Measurements from ENCODE around the gene RHOT2.

The RHOT2 gene

DNA sequence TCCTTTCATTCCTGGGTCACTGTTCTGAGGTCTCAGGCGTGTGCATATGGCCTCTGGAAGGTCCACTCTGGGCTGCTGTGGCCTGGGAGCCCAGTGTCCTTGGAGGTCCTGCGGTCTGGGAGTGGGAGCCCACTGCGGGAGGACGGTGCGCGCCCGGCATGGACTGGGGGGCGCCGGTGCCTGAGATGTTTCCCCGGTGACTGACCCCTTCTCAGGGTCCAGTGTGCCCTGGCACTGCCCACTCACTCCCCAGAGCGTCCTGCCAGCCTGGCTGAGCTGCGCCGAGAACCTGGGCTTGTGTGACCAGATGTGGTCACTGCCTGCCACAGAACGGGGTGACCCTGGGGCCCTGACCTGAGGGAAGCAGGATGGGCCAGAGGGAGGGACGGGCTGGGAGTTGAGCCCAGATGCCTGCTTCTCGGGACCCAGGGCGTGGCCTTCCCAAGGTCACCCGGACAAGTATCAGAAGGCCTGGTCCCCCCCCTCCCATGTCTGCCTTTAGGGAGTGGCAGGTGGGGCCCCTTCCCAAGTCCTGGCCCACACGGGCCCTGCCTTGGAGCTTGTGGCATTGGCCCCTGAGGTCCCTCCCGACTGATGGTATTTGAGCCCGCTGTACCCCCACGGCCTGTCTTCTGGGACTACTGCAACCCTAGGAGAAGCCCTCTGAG is 6.4 kb downstream of the RHOT2 start:
- no peaks in the 10 kb centered on the region for H3K27me3 ChIP-seq (ENCODE audit: control insufficient read depth, insufficient read depth, low read length)
- H3K36me3 ChIP-seq (ENCODE audit: control insufficient read depth, insufficient read depth, low read length): peaks cover 49% of the 10 kb centered on the region
- H3K9me3 ChIP-seq (ENCODE audit: control insufficient read depth, insufficient read depth, low read length): no peaks in the 10 kb centered on the region
- H3K4me1 ChIP-seq (ENCODE audit: control insufficient read depth, insufficient read depth, low read length): peaks cover 27% of the 10 kb centered on the region; the same call in 1 of the 2 replicates
- H3K4me3 ChIP-seq (ENCODE audit: low read depth, low read length): no peak overlapping the region; the same call in 1 of the 2 replicates
- no peak overlapping the region for H3K9ac ChIP-seq (ENCODE audit: low read depth, low read length)
- no peak overlapping the region for H3K27ac ChIP-seq (ENCODE audit: low read depth, low read length)

DNA sequence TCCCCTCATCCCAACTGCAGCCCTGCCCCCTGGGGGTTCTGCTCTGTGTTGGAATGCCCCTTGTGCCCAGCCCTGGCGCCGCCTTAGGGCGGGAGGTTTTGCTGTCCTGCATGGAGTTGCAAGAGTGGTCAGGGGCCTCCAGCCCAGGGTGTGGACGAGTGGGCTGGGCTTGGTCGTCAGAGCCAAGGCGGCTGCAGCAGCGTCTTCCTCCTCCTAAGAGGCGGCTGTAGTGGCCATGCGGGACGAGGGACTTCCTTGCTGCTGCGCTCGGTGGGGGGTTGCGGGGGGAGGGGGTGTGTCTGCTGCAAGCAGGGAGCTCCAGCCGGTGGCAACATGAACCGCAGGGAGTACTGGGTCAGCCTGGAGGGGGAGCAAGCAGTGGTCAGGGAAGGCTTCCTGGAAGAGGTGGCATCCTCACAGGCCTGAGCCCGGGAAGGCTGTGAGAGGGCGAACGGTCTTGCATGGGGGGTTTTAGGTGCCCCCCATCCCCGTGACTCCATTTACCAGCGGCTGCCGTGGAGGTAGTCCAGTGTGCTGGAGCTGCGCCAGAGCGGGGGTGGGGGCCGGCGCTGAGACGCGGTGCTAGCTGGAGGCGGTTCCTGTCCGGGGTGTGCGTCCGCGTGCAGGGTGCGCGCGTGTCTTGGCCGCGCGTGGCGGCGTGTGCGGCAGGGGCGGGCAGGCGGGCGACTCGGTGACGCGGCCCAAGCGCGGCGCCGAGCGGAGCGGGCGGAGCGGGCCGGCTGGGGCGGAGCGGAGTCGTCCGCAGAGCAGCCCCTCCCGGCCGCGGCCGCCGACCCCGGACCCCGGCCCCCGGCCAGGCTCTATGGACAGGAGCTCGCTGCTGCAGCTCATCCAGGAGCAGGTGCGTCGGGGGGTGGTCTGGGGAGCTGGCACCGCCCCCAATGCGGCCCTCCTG is 7.3 kb downstream of the RHOT2 start, which contains the start of gene RHBDL1:
TSS of gene RHBDL1 (plus strand) at position 704 of the 916 bp plus-strand sequence. CDS start at position 824, 120 bp downstream.
- Histone ChIP-seq H3K27me3 (ENCODE audit: control insufficient read depth, insufficient read depth, low read length) (no peaks in the 10 kb centered on the region), H3K9me3 (ENCODE audit: control insufficient read depth, insufficient read depth, low read length) (no peaks in the 10 kb centered on the region), H3K4me1 (ENCODE audit: control insufficient read depth, insufficient read depth, low read length) (peaks cover 27% of the 10 kb centered on the region; the same call in 1 of the 2 replicates), H3K27ac (ENCODE audit: low read depth, low read length) (no peak within 1 kb of the TSS), H3K9ac (ENCODE audit: low read depth, low read length) (no peak within 1 kb of the TSS), H3K36me3 (ENCODE audit: control insufficient read depth, insufficient read depth, low read length) (peaks cover 40% of the 10 kb centered on the region), H3K4me3 (ENCODE audit: low read depth, low read length) (peak within 1 kb of the TSS; percentile 67)

DNA sequence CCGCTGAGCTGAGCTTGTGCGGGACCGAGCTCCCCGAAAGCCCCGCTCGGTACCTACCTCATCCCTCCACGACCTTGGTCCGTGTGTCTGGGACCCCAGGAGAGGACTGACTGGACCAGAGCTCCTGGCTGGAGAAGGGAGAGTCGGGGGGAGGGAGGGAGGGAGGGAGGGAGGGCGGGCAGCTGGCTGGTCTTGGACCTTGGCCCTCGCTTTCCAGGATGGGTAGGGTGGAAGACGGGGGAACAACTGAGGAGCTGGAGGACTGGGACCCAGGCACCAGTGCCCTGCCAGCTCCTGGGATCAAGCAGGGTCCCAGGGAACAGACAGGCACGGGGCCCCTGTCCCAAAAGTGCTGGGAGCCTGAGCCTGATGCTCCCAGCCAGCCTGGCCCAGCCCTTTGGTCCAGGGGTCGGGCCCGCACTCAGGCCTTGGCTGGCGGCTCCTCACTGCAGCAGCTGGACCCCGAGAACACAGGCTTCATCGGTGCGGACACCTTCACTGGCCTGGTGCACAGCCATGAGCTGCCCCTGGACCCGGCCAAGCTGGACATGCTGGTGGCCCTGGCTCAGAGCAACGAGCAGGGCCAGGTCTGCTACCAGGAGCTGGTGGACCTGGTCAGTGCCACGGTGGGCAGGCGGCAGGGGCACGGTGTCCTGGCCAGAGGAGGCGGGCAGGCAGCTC is 8.1 kb downstream of the RHOT2 start:
- no peak overlapping the region for H3K9ac ChIP-seq (ENCODE audit: low read depth, low read length)
- H3K4me3 ChIP-seq (ENCODE audit: low read depth, low read length): peak overlapping the region; percentile 67; the same call in 1 of the 2 replicates
- H3K4me1 ChIP-seq (ENCODE audit: control insufficient read depth, insufficient read depth, low read length): peaks cover 28% of the 10 kb centered on the region; the same call in 1 of the 2 replicates
- H3K27ac ChIP-seq (ENCODE audit: low read depth, low read length): no peak overlapping the region
- no peaks in the 10 kb centered on the region for H3K27me3 ChIP-seq (ENCODE audit: control insufficient read depth, insufficient read depth, low read length)
- H3K9me3 ChIP-seq (ENCODE audit: control insufficient read depth, insufficient read depth, low read length): no peaks in the 10 kb centered on the region
- H3K36me3 ChIP-seq (ENCODE audit: control insufficient read depth, insufficient read depth, low read length): peaks cover 32% of the 10 kb centered on the region

DNA sequence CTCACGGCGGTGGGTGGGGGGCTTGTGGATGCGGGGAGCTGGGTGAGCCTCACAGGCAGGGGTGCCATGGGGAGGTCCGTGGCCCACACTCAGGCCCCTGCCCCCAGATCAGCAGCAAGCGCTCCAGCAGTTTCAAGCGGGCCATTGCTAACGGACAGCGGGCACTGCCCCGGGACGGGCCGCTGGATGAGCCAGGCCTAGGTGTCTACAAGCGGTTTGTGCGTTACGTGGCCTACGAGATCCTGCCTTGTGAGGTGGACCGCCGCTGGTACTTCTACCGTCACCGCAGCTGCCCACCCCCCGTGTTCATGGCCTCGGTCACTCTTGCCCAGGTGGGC is 8.6 kb downstream of the RHOT2 start:
- no peaks in the 10 kb centered on the region for H3K9me3 ChIP-seq (ENCODE audit: control insufficient read depth, insufficient read depth, low read length)
- H3K27ac ChIP-seq (ENCODE audit: low read depth, low read length): no peak overlapping the region
- no peak overlapping the region for H3K9ac ChIP-seq (ENCODE audit: low read depth, low read length)
- peaks cover 31% of the 10 kb centered on the region for H3K36me3 ChIP-seq (ENCODE audit: control insufficient read depth, insufficient read depth, low read length)
- H3K4me1 ChIP-seq (ENCODE audit: control insufficient read depth, insufficient read depth, low read length): peaks cover 33% of the 10 kb centered on the region
- no peaks in the 10 kb centered on the region for H3K27me3 ChIP-seq (ENCODE audit: control insufficient read depth, insufficient read depth, low read length)
- no peak overlapping the region for H3K4me3 ChIP-seq (ENCODE audit: low read depth, low read length)

DNA sequence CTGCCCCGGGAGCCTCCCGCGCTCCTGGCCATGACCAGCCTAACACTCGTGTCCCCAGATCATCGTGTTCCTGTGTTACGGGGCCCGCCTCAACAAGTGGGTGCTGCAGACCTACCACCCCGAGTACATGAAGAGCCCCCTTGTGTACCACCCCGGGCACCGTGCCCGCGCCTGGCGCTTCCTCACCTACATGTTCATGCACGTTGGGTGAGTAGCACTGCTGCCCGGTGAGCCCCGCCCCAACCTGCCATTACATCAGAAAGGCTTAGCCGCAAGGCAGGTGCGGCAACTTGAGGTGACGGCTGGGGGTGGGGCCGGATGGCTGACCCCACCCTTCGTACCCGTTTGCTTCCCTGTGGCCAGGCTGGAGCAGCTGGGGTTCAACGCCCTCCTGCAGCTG is 9.0 kb downstream of the RHOT2 start:
- H3K4me1 ChIP-seq (ENCODE audit: control insufficient read depth, insufficient read depth, low read length): peaks cover 34% of the 10 kb centered on the region
- H3K9ac ChIP-seq (ENCODE audit: low read depth, low read length): no peak overlapping the region
- no peak overlapping the region for H3K27ac ChIP-seq (ENCODE audit: low read depth, low read length)
- peak overlapping the region; percentile 1; the same call in 1 of the 2 replicates for H3K4me3 ChIP-seq (ENCODE audit: low read depth, low read length)
- no peaks in the 10 kb centered on the region for H3K27me3 ChIP-seq (ENCODE audit: control insufficient read depth, insufficient read depth, low read length)
- no peaks in the 10 kb centered on the region for H3K9me3 ChIP-seq (ENCODE audit: control insufficient read depth, insufficient read depth, low read length)
- peaks cover 31% of the 10 kb centered on the region for H3K36me3 ChIP-seq (ENCODE audit: control insufficient read depth, insufficient read depth, low read length)

DNA sequence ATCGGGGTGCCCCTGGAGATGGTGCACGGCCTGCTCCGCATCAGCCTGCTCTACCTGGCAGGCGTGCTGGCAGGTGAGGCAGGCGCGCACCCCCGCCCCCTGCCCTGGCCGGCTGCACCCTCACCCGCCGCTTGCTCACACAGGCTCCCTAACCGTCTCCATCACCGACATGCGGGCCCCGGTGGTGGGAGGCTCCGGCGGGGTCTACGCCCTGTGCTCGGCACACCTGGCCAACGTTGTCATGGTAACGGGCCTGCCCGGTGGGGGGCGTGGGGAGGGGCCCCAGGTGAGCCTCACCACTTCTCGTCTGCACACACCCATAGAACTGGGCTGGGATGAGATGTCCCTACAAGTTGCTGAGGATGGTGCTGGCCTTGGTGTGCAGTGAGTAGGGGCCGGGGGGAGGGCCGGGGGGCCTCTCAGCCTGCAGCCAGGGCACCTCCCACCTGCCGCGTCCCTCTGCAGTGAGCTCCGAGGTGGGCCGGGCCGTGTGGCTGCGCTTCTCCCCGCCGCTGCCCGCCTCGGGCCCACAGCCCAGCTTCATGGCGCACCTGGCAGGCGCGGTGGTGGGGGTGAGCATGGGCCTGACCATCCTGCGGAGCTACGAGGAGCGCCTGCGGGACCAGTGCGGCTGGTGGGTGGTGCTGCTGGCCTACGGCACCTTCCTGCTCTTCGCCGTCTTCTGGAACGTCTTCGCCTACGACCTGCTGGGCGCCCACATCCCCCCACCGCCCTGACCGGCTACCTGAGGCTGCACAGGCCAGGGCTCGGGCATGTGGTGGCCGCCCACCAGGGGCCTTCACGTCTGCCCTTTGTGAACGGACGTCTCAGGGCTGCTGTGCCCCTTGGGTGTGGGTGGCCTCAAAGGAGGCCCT is 9.6 kb downstream of the RHOT2 start:
- Histone ChIP-seq H3K27ac (ENCODE audit: low read depth, low read length) (no peak overlapping the region), H3K9me3 (ENCODE audit: control insufficient read depth, insufficient read depth, low read length) (no peaks in the 10 kb centered on the region), H3K4me3 (ENCODE audit: low read depth, low read length) (peak overlapping the region; percentile 1; the same call in 1 of the 2 replicates), H3K4me1 (ENCODE audit: control insufficient read depth, insufficient read depth, low read length) (peaks cover 34% of the 10 kb centered on the region), H3K9ac (ENCODE audit: low read depth, low read length) (no peak overlapping the region), H3K36me3 (ENCODE audit: control insufficient read depth, insufficient read depth, low read length) (peaks cover 31% of the 10 kb centered on the region), H3K27me3 (ENCODE audit: control insufficient read depth, insufficient read depth, low read length) (no peaks in the 10 kb centered on the region)

DNA sequence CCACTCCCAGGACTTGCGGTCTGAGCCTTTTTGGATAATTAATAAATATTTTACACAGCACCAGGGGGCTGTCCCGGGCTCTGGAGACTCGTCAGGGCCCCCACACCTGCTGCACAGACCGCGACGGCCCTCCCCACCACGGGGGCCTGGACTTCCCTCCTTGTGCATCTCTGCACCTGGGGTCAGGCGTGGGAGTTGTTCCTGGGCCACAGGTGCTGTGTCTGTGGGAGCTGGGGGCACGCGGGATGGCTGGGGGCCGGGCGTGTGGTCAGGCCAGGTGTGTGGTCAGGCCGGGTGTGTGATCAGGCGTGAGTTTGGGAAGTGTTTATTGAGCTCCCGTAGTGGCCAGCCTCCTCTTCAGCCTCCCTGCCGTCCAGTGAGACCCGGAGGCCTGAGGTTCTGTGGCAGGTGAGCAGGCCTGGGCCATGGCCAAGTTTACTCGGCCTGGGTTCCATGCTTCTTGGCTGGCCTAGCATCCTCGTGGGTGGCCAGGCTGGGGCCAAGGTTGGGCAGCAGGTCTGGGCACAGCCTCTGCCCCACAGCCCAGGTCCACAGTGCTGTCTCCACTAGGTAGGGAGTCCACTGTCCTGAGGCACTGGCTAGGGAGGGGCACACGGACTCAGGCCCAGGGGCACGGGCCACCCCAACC is 10.4 kb downstream of the RHOT2 start:
- Histone ChIP-seq H3K36me3 (ENCODE audit: control insufficient read depth, insufficient read depth, low read length) (peaks cover 31% of the 10 kb centered on the region), H3K4me1 (ENCODE audit: control insufficient read depth, insufficient read depth, low read length) (peaks cover 39% of the 10 kb centered on the region), H3K9me3 (ENCODE audit: control insufficient read depth, insufficient read depth, low read length) (no peaks in the 10 kb centered on the region), H3K9ac (ENCODE audit: low read depth, low read length) (no peak overlapping the region), H3K27me3 (ENCODE audit: control insufficient read depth, insufficient read depth, low read length) (no peaks in the 10 kb centered on the region), H3K27ac (ENCODE audit: low read depth, low read length) (no peak overlapping the region), H3K4me3 (ENCODE audit: low read depth, low read length) (no peak overlapping the region)

DNA sequence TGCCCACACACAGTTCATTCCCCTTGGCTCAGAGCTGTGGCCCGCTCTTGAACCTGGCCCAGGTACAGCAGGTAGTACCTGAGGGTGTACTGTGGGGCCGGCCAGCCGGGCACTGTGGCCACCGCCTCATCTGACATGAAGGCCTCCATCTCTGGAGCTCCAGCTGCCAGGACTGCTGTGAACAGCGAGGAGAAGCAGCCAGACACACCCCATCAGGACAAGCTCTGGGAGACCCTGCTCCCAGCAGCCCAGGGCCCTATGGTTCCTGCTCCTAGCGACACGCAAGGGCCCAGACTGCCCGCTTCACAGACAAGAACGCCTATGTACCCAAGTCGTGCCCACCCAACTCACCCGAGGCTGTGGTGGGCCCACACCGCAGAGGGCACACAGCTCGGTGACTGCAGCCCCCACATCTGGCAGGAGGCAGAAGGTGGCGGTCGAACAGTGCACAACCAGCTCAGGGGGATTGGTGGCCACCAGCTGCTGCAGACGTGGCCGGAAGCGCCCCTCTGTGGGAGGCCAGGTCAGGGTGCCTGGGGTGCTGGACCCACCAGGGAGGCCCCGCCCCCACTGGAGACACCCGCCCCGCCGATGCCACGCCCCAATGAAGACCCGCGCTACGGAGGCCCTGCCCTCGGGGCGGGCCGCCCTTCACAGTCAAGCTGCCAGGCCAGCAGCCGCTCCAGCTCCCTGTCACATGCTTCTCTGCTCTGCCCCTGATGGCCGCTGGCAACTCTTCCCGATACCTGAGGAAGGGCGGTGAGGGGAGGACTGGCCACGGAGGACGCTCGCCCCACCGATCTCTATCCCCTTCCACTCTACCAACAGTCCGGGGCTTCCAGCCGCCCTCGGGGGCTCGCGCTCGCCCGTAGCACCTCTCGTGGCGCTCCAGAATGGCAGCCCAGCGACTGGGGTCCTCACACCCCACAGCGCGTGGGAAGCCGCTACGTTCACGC is 11.2 kb downstream of the RHOT2 start:
- peak overlapping the region; percentile 69 for H3K4me3 ChIP-seq (ENCODE audit: low read depth, low read length)
- H3K9me3 ChIP-seq (ENCODE audit: control insufficient read depth, insufficient read depth, low read length): no peaks in the 10 kb centered on the region
- H3K36me3 ChIP-seq (ENCODE audit: control insufficient read depth, insufficient read depth, low read length): peaks cover 25% of the 10 kb centered on the region
- no peaks in the 10 kb centered on the region for H3K27me3 ChIP-seq (ENCODE audit: control insufficient read depth, insufficient read depth, low read length)
- H3K9ac ChIP-seq (ENCODE audit: low read depth, low read length): no peak overlapping the region
- H3K4me1 ChIP-seq (ENCODE audit: control insufficient read depth, insufficient read depth, low read length): peaks cover 40% of the 10 kb centered on the region
- H3K27ac ChIP-seq (ENCODE audit: low read depth, low read length): peak overlapping the region; percentile 66

DNA sequence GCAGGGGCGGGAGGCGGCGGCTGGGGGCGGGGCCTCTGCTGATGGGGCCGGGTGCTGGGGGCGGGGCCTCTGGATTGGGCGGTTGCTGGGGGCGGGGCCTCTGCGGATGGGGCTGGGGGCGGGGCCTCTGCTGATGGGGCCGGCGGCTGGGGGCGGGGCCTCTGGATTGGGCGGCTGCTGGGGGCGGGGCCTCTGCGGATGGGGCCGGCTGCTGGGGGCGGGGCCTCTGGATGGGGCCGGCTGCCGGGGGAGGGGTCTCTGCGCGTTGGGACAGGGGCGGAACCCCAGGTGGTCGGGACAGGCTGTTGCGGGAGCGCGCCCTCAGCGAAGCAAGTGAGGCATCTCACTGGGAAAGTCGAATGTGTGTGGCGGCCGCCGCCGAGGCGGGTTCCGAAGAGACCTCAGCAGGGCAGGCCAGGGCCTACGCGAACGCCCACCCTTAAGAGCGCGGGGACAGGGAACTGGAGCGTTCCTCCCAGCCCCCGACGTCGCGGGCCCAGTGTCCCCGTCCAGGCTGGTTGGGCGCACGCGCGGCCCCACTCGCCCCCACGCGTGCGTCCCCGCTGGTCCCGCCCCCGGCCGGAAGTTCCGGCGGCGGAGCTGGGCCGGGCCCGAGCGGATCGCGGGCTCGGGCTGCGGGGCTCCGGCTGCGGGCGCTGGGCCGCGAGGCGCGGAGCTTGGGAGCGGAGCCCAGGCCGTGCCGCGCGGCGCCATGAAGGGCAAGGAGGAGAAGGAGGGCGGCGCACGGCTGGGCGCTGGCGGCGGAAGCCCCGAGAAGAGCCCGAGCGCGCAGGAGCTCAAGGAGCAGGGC is 12.1 kb downstream of the RHOT2 start, which contains the start of gene STUB1:
TSS of gene STUB1 (plus strand) at position 597 of the 811 bp plus-strand sequence. CDS start at position 713, 116 bp downstream.
- Histone ChIP-seq H3K9ac (ENCODE audit: low read depth, low read length) (peak within 1 kb of the TSS; percentile 70; the same call in 1 of the 2 replicates), H3K36me3 (ENCODE audit: control insufficient read depth, insufficient read depth, low read length) (peaks cover 23% of the 10 kb centered on the region), H3K9me3 (ENCODE audit: control insufficient read depth, insufficient read depth, low read length) (no peaks in the 10 kb centered on the region), H3K4me3 (ENCODE audit: low read depth, low read length) (peak within 1 kb of the TSS; percentile 86), H3K27ac (ENCODE audit: low read depth, low read length) (peak within 1 kb of the TSS; percentile 89), H3K27me3 (ENCODE audit: control insufficient read depth, insufficient read depth, low read length) (no peaks in the 10 kb centered on the region), H3K4me1 (ENCODE audit: control insufficient read depth, insufficient read depth, low read length) (peaks cover 33% of the 10 kb centered on the region)

Measured in HUES48 (cell line).